Fibroblast of skin of back (primary cell): ENCODE data around the gene PRR16.
A peak's percentile ranks its signal among the peaks of the same experiment; 100 is the strongest.

ENCODE experiments used
- DNase-seq: peaks from one replicate; pipeline ENCODE4 v3.0.0-alpha.2; 2013

Gene PRR16

DNA sequence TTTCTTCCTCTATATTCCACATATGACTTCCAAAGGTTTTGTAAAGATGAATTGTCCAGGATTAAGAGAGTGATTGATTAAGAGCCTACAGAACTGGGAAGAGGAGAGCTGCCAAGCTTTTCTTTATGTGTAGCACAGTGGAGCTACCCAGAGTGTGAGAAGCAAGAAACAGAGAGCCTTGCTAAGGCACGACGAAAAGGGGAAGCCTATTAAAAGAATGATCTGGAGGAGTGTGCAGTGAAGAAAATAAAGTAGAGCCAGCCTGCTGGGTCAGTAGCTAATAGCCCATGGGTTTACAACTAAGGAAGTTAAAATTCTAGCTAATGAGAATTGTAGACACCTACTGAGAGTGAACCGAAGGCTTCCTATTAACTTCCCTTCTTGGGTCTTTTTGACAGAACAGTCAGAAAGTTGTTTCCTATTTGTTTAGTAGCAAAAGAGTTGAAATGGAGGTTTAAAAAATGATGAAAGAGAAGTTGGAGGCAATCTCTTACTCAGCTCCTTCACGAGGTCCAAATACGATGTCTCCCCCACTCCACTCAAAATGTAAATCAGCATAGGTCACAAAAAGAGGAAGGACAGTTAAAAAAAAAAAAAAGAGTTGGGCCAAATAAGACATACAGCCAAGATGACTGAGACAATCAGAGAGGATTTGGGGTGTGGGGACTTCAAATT lies 957 bp upstream of the PRR16 start:
- no peak for DNase-seq

DNA sequence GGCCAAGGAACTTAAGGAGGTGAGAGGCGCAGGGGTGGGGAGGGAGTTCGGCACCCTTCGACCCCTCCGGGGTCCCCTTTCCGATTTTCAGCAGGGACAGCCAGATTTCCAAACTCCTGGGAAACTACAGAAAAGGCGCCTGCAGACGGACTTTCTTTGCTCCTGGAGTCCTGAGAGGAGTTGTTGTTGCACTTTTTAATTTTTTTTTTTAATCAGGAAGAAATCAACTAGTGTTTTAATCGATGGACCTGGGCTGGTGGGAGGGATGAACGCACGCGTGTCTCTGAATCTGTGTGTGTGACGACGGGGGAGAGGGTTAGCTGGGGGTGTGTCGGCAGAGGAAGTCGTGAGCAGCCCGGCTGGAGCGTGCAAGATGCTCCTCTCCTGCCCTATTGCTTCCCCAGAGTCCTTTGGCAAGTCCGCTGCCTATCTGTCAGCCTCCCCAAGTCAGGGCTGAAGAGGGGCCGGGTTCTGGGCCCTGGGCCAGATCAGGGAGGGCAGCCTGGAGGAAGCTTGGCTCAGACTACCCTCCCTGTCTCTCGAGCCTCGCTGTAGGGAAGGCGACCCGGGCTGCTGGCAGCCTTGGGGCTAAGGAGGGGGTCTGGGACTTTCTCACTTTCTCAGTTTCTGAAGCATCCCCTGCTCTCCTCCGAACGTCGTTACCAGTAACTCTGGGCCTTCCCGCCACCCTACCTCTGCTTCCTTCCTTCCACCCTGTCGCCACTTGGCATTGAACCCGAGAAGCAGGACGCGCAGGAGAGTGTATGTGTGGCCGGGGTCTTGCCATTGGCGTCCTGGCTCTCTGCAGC lies 731 bp downstream of the PRR16 start:
- peak; percentile 75 for DNase-seq

DNA sequence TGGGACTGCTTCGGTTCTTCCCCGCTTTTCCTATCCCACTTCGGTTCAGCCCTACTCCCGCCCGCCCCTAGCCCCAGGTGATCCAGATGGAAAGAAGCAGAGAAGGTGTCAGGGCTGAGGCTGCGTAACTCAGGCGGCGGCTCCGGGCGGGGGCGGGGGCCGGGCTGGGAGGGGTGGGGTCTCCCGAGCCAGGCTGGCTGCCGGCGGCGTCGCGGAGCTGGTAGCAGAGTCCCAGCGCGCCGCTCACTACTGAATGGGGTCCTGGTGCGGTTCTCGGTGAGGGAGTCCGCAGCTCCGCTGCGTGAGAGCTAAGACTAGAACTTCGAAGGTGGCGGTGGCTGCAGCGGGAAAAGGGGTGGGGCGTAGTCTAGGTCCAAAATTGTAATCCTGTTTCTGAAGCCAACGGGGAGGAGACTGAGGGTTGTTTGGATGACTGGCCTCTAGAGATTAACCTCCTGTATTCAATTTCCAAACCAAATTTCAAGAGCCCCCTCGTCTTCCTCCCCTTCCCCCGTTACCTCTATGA lies 1.4 kb downstream of the PRR16 start:
- peak; percentile 62 for DNase-seq

- DNase-seq, result no peak
Measured at GRCh38 chr5:120466341-120467006, 2.4 kb downstream of the PRR16 start.

- DNase-seq, result no peak
Measured at GRCh38 chr5:120471971-120472370, 7.9 kb downstream of the PRR16 start.

DNA sequence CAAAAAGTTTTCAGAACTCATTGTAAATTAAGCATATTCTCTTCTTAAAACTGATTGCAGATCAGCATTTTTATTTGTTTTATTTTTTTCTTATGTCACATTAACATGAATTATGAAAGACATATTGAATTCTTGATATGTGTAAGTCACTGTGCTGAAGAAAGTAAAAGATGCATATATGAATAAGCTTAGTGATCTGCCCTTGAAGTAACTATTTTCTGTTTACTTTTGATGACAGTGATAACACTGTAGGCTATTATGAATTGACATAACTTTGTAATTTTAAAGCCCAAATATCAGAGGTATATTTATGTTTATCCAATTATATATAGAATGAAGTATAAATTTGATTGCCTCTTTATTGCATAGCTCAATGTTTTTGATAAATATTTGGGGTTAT lies 8.8 kb downstream of the PRR16 start:
- DNase-seq, result no peak

GRCh38 chr5:120473332-120473731 lies 9.2 kb downstream of the PRR16 start:
- peak; percentile 13 for DNase-seq

DNA sequence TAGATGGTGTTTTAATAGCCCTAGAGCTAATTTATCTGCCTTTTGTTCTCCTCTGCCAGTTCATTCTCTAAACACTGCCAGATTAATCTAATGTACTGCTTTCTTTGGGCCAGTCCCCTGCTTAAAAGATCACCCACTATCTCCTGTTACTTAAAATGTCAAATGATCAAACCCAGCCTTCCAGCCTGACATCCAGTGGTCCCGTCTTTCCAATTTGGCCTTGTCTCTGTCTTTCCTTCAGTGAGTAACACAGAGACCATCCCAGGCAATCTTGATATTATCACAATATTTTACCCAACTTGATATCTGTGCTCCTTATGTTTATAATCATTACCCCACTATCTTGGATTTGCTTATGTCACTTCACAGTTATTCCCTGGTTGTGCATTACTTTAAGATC lies 12.0 kb downstream of the PRR16 start:
- DNase-seq, result no peak

DNA sequence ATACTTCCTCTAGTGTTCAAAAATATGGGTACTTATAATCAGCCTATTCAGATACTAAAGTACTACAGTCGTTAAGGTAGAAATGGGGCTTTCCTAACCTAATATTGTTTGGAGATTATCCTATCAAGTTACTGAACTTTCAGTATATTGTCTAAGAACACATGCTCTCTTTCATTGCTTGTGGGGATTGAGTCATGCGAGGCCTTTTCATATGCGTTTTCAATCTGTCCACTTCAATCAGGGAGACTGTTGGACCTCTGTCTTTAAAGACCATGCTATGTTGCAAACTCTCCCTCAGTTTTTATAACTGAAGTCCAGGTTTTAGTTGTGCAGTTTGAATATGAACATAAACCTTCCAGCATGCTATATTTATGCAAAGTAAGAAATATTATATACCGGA lies 15.0 kb downstream of the PRR16 start:
- peak; percentile 15 for DNase-seq

GRCh38 chr5:120499876-120500563 lies 35.9 kb downstream of the PRR16 start:
- no peak for DNase-seq

DNA sequence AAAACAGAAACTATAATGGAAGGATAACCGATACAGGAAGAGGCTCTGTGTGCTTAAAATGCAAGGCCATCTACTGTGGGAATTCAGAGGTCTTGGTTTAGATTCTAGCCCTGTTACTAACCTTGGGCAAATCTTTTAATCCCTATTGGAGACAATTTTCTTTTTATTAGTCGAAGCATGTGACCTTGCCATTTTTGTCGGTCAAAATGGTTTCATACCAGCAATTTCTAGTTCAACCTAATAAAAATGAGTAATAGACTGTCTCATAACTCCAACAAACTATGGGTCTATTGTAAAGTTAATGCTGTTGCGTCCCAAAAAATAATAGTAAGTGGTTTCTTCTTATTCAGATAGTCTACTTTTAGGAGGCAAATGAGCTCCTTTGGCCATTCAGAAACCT lies 38.4 kb downstream of the PRR16 start:
- DNase-seq, result no peak

DNA sequence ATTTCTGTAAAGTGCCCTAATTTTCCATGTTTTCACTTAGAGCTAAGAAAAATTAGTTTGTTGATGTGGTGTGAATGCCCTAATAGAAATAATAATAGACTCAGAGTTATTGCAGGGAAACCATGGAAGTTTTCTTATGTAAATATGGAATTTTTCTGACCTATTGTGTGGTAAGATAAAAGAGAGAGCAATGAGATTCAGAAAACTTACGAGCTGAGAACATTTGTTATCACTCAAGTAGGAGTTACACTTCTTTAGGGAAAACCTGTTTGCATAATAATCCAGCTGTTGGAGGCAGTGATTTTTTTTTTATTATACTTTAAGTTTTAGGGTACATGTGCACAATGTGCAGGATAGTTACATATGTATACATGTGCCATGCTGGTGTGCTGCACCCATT lies 39.2 kb downstream of the PRR16 start:
- DNase-seq, result no peak

- no peak for DNase-seq
Measured at GRCh38 chr5:120504057-120504456, 40.0 kb downstream of the PRR16 start.

- peak; percentile 5 for DNase-seq
Measured at GRCh38 chr5:120507197-120507596, 43.1 kb downstream of the PRR16 start.

- DNase-seq, result peak; percentile 65
Measured at GRCh38 chr5:120507800-120508463, 43.8 kb downstream of the PRR16 start.

- no peak for DNase-seq
Measured at GRCh38 chr5:120509053-120509452, 45.0 kb downstream of the PRR16 start.

- DNase-seq, result no peak
Measured at GRCh38 chr5:120510098-120510637, 46.1 kb downstream of the PRR16 start.

DNA sequence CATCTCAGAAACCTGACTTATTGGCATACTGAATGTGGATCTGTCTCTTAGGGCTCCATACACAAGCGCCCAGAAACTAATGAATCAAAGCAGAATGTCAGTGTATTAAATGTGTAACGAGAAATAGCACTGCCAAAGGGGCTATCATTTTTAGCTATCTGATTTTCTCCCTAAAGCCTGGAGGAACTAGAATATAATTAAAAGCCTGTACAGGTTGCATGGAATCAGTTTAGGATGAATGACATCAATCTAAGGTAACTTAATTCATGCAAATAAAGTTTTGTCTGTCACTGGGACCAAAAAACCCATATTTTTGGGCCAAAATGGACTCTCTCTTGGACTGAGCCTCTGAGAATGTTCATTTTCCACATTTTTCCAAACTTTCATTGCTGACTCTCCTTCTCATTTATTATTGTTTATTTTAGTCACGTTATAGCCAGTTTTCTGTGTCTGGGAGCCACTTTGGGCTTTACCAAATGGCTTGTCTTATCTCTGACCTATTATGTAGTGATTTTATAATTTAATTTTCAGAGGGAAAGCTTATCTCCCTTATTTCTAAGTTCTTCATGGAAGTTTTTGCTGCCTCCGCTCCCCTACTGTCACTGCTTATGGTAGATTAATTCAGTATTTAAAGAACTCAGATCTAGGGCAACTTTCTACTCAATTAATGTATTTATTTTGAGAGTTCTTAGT lies 47.0 kb downstream of the PRR16 start:
- DNase-seq, result no peak

- peak; percentile 22 for DNase-seq
Measured at GRCh38 chr5:120512068-120512467, 48.0 kb downstream of the PRR16 start.

DNA sequence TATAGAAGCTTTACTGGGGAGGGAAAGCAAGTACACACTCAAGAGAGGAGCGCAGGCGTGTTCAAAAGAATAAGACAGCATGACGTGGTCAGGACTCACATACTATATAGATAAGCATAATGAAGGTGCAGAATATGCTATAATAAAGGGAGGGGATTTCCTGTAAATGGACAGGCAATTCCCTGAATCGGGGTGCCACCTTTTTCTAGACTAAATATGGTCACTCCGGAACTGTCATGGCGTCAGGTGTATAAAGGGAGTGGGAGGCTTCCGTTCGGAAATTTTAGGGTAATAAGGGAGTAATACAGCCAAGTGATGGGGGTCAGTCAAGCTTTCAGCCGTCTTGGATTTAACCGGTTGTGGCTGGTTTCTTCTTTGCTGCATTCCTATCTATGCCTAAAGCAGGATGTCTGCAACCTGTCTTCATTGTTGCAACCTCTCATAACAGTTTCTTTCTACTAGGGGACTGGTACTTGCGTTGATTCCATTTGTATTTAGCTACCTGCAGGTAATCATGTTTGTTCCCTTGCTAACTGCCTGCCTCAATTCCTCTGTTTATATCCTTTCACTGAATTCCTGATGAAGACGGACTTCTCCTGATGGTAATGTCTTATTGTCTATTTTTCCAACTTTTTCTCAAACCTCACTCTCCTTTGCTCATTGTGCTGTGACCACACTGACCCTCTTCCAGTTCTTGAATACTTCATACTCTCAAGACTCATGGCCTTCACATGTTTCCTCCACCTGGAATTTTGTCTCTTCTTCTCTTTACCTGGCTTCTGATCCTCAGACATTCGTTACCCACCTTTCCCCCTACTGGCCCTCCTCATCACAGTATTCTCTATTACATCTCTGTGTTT lies 48.9 kb downstream of the PRR16 start:
- no peak for DNase-seq
